Body of pancreas (tissue), 4 donors: Measurements from ENCODE around the gene SRRD.

ENCODE experiments used
- POLR2A ChIP-seq, 3 donors: fragments of 450-650 bp; IDR thresholded peaks; one replicate each; pipeline ENCODE4 v1.6.1; 2016; ENCODE audit warnings: antibody characterized with exemption in 3 of 3, mild to moderate bottlenecking in 2 of 3
- TF ChIP-seq, protein P1 (sequence below), 7 experiments: fragments of 450-650 bp in 4 of 7; fragments of 200-600 bp in 3 of 7; sonication (generic) in 3 of 7; IDR thresholded peaks; one replicate each; pipeline ENCODE4 v1.5.1; 2016 to 2019; ENCODE audit warnings: antibody characterized with exemption in 7 of 7

DNA sequence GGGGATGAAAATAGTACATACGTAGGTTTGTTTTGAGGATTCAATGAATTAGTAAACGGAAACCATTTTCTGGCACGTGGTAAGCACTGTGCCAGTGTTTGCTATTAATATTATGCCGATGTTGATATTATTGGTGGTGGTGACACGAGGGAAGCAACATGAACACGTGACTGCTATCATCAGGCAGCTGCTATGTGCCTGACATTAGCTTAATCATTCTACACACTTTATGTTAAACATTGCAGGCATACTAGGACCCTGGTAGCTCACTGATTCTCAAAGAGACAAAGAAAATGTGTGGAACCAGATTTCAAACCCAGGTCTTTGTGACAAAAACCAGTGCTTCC is 656 bp downstream of the SRRD start:
- TF ChIP-seq POLR2A (IDR thresholded peaks at IDR 0.05): no peak
- TF ChIP-seq, protein P1, sequence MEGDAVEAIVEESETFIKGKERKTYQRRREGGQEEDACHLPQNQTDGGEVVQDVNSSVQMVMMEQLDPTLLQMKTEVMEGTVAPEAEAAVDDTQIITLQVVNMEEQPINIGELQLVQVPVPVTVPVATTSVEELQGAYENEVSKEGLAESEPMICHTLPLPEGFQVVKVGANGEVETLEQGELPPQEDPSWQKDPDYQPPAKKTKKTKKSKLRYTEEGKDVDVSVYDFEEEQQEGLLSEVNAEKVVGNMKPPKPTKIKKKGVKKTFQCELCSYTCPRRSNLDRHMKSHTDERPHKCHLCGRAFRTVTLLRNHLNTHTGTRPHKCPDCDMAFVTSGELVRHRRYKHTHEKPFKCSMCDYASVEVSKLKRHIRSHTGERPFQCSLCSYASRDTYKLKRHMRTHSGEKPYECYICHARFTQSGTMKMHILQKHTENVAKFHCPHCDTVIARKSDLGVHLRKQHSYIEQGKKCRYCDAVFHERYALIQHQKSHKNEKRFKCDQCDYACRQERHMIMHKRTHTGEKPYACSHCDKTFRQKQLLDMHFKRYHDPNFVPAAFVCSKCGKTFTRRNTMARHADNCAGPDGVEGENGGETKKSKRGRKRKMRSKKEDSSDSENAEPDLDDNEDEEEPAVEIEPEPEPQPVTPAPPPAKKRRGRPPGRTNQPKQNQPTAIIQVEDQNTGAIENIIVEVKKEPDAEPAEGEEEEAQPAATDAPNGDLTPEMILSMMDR (IDR thresholded peaks at IDR 0.05): no peak
